Cardiac fibroblast (primary cell): Measurements from ENCODE around the gene TRAIP.
A peak's percentile ranks its signal among the peaks of the same experiment; 100 is the strongest.
"Not testable (repeated sequence)": the region's sequence is repeated elsewhere in the genome, so short reads cannot be mapped to it uniquely, and the experiment has no call there.

Source experiments
- DNase-seq, 2 donors: peaks; one replicate each; pipeline versions ENCODE4 v3.0.0 to v3.0.0-alpha.2; 2010; ENCODE audit warnings: low read depth in 2 of 2
- H3K4me3 ChIP-seq, 2 donors: replicated peaks in 1 of 2; 1 replicate in 1 of 2; 2 replicates in 1 of 2; pipeline ENCODE4 v1.5.1; 2011; ENCODE audit warnings: low read depth in 2 of 2, low read length in 2 of 2, mild to moderate bottlenecking in 2 of 2, moderate library complexity in 1 of 2
- TF ChIP-seq, protein P1 (sequence below): IDR thresholded peaks from one replicate; pipeline ENCODE4 v1.5.1; 2011; ENCODE audit warnings: low read depth, mild to moderate bottlenecking, low read length, inconsistent platforms

The TRAIP gene

DNA sequence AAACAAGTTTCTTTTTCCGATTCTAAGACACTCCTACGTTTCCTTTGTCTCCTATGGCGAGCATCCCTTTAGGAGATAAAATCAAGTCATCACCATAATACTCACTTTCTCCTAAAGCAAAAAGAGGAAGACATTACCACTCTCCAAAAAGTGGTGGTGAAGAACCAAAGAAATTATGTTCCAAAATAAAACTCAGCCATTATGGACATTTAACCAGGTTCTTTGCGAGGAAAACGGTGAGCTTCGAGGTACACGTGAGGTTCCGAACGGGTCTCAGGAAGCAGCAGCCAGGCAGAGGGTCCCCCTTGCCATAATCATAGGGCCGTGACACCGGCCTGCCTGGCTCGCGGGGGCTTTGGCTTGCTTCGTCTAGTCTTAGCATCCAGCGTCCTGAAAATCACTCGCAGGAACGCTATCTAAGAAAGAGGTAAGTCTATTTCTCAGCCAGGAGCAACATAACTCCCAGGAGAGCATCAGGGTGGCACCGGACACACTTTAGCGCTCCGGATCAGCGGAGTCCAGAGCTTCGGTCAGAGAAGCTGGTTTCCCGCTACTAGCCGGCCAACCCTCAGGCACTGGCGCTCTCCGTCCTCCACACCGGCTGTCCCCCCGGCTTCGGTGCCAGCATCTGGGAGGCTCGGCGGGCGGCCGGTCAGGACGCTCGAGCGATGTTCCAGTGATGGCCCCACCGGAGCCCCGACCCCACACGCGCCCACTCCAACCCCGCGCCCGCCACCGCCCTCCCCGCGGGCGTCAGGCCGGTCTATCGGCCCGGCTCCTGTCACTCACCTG is 70.6 kb downstream of the TRAIP start:
- peak; percentile 41 to 46 for DNase-seq

DNA sequence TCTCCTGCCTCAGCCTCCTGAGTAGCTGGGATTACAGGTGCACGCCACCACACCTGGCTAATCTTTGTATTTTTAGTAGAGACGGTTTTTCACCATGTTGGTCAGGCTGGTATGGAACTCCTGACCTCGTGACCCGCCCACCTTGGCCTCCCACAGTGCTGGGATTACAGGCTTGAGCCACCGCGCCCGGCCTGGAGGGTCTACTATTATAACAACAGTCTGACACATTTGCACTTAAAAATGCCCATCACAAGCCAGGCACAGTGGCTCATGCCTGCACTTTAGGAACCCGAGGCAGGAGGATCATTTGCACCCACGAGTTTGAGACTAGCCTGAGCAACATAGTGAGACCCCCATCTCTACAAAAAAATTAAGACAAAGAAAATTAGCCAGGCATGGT is 74.1 kb downstream of the TRAIP start:
- DNase-seq, H3K4me3 ChIP-seq: not testable (repeated sequence)

More for the DNA sequence above, 70.6 kb downstream of the TRAIP start:
- TF ChIP-seq, protein P1, sequence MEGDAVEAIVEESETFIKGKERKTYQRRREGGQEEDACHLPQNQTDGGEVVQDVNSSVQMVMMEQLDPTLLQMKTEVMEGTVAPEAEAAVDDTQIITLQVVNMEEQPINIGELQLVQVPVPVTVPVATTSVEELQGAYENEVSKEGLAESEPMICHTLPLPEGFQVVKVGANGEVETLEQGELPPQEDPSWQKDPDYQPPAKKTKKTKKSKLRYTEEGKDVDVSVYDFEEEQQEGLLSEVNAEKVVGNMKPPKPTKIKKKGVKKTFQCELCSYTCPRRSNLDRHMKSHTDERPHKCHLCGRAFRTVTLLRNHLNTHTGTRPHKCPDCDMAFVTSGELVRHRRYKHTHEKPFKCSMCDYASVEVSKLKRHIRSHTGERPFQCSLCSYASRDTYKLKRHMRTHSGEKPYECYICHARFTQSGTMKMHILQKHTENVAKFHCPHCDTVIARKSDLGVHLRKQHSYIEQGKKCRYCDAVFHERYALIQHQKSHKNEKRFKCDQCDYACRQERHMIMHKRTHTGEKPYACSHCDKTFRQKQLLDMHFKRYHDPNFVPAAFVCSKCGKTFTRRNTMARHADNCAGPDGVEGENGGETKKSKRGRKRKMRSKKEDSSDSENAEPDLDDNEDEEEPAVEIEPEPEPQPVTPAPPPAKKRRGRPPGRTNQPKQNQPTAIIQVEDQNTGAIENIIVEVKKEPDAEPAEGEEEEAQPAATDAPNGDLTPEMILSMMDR, result no peak
- peak overlapping the region; percentile 88 for H3K4me3 ChIP-seq

DNA sequence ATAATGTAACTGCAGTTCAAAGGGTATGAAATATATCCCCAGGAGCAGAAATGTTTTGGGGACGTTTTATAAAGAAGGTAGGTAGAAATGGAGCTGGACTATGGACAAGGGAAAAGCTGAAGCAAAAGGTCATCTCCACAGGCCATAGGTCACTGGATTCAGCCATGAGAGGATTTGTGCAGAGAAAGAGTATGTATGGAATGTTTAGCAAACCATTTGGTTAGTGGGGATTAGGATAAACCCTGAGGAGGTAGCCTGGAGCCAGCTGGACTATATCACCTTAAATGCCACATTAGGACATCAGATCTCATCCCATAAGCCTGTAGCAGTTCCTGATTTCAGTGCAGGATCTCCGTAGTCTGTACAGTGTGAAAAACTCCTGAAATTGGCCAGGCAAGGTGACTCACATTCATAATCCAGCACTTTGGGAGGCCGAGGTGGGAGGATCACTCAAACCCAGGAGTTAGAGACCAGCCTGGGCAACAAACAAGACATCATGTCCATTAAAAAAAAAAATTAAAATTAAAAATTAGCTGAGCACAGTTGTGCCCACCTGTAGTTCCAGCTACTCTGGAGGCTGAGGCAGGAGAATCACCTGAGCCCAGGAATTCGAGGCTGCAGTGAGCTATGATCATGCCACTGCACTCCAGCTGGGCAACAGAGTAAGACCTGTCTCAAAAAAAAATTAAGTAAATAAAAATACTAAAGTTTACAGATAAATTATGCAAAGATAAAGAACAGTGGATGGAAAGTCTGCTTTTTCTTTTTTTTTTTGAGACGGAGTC is 74.8 kb downstream of the TRAIP start:
- H3K4me3 ChIP-seq, result no peak overlapping the region
- no peak for DNase-seq
- TF ChIP-seq, protein P1, result no peak

DNA sequence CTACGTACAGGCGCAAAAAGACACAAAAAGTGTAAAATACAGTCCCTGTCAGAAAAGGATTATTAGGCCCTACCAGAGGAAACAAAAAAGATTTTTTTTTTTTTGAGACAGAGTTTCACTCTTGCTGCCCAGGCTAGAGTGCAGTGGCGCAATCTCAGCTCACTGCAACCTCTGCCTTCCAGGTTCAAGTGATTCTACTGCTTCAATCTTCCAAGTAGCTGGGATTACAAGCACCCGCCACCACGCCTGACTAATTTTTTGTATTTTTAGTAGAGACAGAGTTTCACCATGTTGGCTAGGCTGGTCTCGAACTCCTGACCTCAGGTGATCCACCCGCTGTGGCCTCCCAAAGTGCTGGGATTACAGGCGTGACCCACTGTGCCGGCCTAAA is 75.4 kb downstream of the TRAIP start:
- not testable (repeated sequence) for DNase-seq, H3K4me3 ChIP-seq

DNA sequence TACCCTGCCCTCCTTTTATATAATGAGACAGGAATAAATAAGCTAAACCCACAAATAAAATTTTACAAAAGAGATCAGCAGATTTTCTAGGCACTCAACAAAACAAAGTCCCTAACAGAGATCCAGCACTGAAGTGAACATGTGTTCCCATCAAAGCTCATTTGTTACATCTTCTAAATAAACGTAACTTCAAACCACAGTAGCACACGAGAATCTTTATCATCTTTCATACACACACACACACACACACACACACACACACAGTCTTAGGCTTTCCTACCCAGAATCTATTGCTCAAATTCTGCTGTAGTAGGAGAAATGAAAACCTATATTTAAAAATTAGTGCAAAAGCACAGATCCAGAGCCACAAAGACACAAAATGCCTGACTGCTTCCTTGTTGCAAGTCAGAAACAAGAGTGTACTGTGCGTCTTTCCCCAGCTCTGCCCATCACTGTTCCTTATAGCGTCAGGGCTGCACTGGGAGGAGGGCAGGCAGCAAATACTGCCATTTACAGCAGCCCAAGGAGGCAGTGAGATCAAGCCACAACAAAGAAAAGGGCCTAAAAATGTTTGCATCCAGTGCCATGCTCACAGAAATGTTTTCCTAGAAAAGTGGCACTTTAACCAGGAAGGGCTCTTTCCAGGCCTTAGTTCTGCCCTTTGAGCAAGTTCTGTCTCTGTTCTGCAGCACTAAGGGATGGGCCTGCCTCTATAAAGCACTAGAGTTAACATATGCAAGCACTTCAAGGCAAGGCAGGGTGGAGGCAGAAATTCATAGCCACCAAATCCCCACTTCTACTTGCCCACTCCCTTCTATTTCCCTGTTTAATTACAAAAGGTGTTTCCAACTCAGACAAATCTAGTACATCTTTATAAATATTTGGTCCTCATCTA is 76.0 kb downstream of the TRAIP start:
- TF ChIP-seq, protein P1, result no peak
- no peak for DNase-seq
- H3K4me3 ChIP-seq, result no peak overlapping the region

DNA sequence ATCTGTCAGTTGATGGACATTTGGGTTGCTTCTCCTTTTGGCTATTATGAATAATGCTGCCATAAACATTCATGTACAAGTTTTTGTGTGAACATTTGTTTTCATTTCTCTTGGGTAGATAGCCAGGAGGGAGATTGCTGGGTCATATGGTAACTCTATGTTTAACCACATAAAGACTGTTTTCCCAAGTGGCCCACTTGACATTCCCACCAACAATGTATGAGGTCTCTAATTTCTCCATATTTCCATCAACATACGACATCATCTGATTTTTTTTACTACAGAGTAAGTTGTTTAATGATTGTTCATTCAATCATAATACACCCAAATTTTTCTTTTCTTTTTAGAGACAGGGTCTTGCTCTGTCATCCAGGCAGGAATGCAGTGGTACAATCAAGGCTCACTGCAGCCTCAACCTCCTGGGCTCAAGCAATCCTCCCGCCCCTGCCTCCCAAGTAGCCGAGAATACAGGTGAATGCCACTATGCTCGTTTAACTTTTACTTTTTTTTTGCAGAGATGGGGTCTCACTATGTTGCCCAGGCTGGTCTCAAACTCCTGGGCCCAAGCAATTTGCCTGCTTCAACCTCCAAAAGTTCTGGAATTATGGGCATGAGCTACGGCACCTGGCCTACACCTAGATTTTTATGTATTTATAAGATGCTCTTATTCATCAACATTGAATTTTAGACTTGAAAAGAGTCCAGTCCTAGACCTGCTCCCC is 76.8 kb downstream of the TRAIP start:
- H3K4me3 ChIP-seq, result no peak overlapping the region
- DNase-seq, result no peak
- TF ChIP-seq, protein P1, result no peak
